Tibial nerve (tissue), 4 donors: ENCODE measurements around the gene PRKRIP1.
A peak's percentile ranks its signal among the peaks of the same experiment; 100 is the strongest.

ENCODE experiments used
- CTCF ChIP-seq, 5 experiments: fragments of 200-600 bp in 3 of 5; fragments of 450-650 bp in 2 of 5; sonication (generic) in 3 of 5; IDR thresholded peaks; one replicate each; pipeline ENCODE4 v1.5.1; 2016 to 2019; ENCODE audit warnings: antibody characterized with exemption in 5 of 5, mild to moderate bottlenecking in 3 of 5, moderate library complexity in 2 of 5
- EP300 ChIP-seq, 2 donors: sonication (generic); formaldehyde crosslinking; IDR thresholded peaks; one replicate each; pipeline ENCODE4 v1.6.1; 2017; ENCODE audit warnings: antibody characterized with exemption in 2 of 2, mild to moderate bottlenecking in 1 of 2

- peak; percentile 36 to 73 (median 47) for TF ChIP-seq CTCF (IDR thresholded peaks at IDR 0.05)
- TF ChIP-seq EP300 (IDR thresholded peaks at IDR 0.05): no peak
These were observed 8.1 kb downstream of the PRKRIP1 start for GRCh38 chr7:102404005-102404861.
